GM21515 (cell line): Measurements from ENCODE around the gene RNASE13.

Source experiments
- ATAC-seq: cut with Tn5 transposase; IDR thresholded peaks from one replicate; pipeline ENCODE4 v1.9.1; 2021; ENCODE audit not compliant: unreplicated experiment

The RNASE13 gene

GRCh38 chr14:21066882-21067502, 32.4 kb upstream of the RNASE13 start:
- no peak for ATAC-seq

DNA sequence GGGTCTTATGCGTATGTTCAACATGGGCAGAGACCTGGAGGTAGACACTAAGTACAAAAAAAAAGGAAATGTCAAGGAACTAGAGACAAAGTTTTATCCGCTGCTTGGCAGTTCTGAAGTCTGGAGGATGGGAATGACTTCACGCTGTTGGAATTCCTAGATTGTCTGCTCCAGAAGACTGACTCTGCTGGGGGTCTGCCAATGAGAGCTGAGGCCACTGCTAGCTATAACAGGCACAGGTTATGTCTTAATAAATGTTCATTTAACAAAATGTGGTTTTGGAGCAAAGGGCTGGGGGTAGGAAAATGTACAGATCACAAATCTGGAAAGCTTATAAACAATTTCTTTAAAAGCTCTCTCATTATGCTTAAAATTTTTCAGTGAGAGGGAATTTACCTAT, 28.9 kb upstream of the RNASE13 start:
- ATAC-seq, result no peak

- ATAC-seq, result no peak
Measured at GRCh38 chr14:21061347-21061668, 26.7 kb upstream of the RNASE13 start.

DNA sequence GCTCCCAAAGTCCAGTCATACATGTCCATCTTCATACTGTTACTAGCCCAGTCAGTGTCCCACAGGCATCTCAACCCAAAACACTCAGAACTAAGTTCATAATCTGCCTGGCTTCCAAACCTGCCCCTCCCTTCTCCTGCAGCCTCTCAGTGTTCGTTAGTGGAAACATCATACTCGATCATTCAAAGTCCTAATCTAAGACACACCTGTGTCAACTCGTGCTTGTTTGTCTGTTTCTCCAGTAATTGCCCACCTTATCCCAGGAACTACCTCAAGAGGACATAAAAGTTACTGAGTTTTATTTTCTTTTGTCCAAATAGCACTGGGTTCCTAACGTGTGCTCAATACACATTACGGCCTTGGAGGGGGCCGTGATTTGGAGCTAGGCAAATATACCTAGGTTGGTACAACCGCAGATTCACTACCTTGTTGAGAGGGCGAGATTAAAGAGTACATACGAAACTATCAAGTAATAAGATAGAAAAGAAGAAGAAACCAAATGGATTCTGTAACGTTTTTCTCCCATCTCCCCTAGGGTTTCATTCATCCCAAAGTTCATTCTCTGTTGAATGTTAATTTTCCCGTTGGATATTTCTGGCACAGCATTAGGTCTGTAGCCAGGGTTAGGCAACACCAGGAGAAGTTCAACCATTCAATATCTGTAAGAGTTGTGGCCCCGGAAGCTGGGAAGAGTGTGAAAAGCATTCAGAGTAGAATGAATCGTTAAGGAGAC, 26.2 kb upstream of the RNASE13 start:
- no peak for ATAC-seq

GRCh38 chr14:21059842-21060613, 25.4 kb upstream of the RNASE13 start:
- ATAC-seq, result no peak

DNA sequence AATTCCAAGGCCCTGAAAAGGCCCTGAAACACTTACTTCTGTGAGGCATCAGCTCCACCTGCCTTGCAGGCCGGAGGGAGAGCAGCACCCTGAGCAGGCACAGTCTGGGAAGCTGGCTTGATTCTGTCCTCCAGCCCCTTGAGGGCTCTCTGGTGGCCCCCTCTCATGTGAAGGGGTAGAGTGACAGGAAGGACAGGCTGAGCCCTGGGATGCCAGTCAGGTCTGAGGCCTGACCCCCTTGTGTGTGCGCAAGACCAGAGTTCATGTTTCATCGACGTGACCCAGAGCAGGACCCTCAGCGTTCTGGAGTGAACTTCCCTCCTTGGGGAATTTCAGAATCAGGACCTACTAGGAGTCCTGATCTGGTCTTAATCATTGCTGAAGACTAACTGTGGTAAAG, 24.3 kb upstream of the RNASE13 start:
- ATAC-seq, result no peak

DNA sequence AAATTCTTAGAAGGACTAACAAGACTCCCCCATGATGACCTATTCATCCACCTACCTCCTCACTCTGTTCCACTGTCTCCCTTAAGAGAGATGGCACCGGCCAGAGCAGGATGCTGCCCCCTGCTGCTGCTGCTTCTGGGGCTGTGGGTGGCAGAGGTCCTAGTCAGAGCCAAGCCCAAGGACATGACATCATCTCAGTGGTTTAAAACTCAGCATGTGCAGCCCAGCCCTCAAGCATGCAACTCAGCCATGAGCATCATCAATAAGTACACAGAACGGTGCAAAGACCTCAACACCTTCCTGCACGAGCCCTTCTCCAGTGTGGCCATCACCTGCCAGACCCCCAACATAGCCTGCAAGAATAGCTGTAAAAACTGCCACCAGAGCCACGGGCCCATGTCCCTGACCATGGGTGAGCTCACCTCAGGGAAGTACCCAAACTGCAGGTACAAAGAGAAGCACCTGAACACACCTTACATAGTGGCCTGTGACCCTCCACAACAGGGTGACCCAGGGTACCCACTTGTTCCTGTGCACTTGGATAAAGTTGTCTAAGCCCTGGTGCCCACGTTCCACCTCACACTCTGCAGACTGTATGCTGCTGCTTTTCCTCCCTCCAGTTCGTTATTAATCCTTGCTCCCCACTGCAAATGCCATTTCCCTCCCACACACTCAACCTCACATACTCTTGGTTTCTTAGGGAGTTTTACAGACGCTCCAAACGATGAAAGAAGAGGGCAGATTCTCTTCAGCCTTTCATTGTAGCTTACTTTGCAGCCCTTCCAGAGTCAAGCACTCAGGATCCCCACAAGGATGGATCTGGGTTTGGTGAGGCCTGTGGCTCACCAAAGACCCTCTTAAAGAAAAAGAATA, 23.4 kb upstream of the RNASE13 start, which contains the start of gene RNASE8:
Gene RNASE8 (plus strand): TSS at position 20 of the 873 bp plus-strand sequence. CDS start 71 bp downstream, at position 91.
- ATAC-seq, result no peak

GRCh38 chr14:21056520-21057163, 22.0 kb upstream of the RNASE13 start:
- ATAC-seq, result no peak

- ATAC-seq, result no peak
Measured at GRCh38 chr14:21055432-21056117, 21.0 kb upstream of the RNASE13 start.

DNA sequence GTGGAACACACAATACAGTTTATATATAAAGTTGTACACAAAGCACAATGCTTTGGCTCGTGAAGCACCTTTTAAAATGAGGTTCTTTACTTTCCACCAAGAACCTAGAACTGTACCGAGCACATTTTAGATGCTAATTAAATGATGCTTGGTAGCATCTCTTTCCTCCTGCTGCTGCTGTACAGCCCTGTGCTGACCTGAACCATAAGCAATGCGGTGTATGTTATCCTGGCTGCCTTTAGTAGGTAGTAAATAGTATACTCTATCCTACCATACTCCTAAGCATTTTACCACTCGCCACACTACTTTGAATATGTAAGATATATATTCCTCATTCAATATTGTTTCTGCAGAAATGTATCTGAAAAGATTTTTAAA, 20.1 kb upstream of the RNASE13 start:
- ATAC-seq, result no peak

GRCh38 chr14:21054123-21054767, 19.6 kb upstream of the RNASE13 start:
- ATAC-seq, result no peak

- no peak for ATAC-seq
Measured at GRCh38 chr14:21053184-21054122, 18.8 kb upstream of the RNASE13 start.

- ATAC-seq, result no peak
Measured at GRCh38 chr14:21050597-21050996, 16.0 kb upstream of the RNASE13 start.

GRCh38 chr14:21049271-21049673, 14.7 kb upstream of the RNASE13 start:
- no peak for ATAC-seq

DNA sequence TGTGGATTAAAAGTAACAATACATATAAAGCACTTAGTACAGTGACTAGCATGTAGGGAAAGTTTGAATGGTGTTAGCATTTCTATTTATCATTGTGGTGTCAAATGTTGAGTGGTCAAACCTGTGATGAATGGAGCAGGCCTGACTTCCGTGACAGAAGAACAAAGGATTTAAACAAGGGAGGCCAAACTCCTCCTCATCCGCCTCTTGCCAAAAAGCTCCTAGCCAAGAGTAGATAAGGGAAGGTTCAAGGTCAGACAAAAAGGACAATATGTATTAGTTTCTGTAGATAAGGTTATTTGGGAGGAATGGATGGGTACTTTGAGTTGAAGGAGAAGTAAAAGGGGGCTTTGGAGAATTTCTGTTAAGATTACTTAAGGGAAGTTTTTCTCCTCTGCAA, 14.0 kb upstream of the RNASE13 start:
- ATAC-seq, result no peak

GRCh38 chr14:21047378-21047781, 12.8 kb upstream of the RNASE13 start:
- ATAC-seq, result no peak

- no peak for ATAC-seq
Measured at GRCh38 chr14:21043974-21044618, 9.5 kb upstream of the RNASE13 start.

DNA sequence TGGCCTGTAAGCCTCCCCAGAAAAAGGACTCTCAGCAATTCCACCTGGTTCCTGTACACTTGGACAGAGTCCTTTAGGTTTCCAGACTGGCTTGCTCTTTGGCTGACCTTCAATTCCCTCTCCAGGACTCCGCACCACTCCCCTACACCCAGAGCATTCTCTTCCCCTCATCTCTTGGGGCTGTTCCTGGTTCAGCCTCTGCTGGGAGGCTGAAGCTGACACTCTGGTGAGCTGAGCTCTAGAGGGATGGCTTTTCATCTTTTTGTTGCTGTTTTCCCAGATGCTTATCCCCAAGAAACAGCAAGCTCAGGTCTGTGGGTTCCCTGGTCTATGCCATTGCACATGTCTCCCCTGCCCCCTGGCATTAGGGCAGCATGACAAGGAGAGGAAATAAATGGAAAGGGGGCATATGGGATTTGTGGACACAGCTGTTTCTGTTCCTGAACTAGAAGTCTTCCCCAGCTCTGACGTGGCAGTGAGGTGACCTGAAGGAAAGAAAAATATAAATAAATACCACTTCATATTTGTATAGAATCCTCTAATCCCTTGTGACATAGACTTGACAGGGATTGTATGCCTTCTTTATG, 8.9 kb upstream of the RNASE13 start:
- ATAC-seq, result no peak
